GM12878 (cell line): Measurements from ENCODE around the gene SMG6. TPM values are rescaled to one million over a fixed set of nuclear protein-coding genes. Genes with fewer than 3 reads are reported as not detected.

Experiments used
- ATAC-seq: fragments of 200-7000 bp; cut with Tn5 transposase; 3 replicates; pipeline ENCODE4 v1.9.1; 2020; ENCODE audit warnings: mild to moderate bottlenecking, moderate library complexity
- BruUV-seq: library from RNA; stranded (reverse); fragments of 400-500 nt; replicated peaks from 2 replicates; lab custom pipeline; 2021; lab: Mats Ljungman, UMichigan
- CTCF ChIA-PET: fragments of 300-600 bp; sonication (Branson Sonifier 250); formaldehyde crosslinking; extraction: SDS; loops from one replicate; lab custom pipeline; 2021; ENCODE audit warnings: inconsistent platforms; lab: Yijun Ruan, JAX
- POLR2A ChIA-PET: fragments of 350-600 bp; formaldehyde crosslinking; extraction: SDS; loops from one replicate; lab custom pipeline; 2021; ENCODE audit warnings: inconsistent platforms; lab: Charles Lee
- RAD21 ChIA-PET: fragments of 300-600 bp; sonication (Branson Sonifier 250); formaldehyde crosslinking; loops from one replicate; lab custom pipeline; 2023; ENCODE audit warnings: antibody characterized with exemption; ENCODE audit not compliant: unreplicated experiment; lab: Charles Lee
- SMC1A ChIA-PET: fragments of 300-600 bp; sonication (Branson Sonifier 250); formaldehyde crosslinking; loops from one replicate; lab custom pipeline; 2023; ENCODE audit not compliant: unreplicated experiment, uncharacterized antibody; lab: Charles Lee
- DNase-seq: peaks from one replicate; pipeline ENCODE4 v3.0.0-alpha.2; 2011; ENCODE audit warnings: low read depth, low spot score
- FAIRE-seq: peaks from 3 replicates; lab custom pipeline; 2011; peaks lifted over from hg19 to GRCh38; lab: Jason Lieb, UNC
- H2AFZ ChIP-seq: 2 replicates; pipeline ENCODE4 v1.6.0; 2011; ENCODE audit warnings: low read depth, low read length, control low read depth; ENCODE audit not compliant: control insufficient read depth
- H3K27ac ChIP-seq: 2 replicates; pipeline ENCODE4 v1.5.1; 2011; ENCODE audit warnings: control low read depth; ENCODE audit not compliant: control insufficient read depth, insufficient read depth
- H3K27me3 ChIP-seq, 2 experiments: replicated peaks in 1 of 2; 2 replicates each; pipeline versions ENCODE4 v1.6.0 to v1.6.1; 2011; ENCODE audit warnings: low read length in 1 of 2; ENCODE audit not compliant: control insufficient read depth in 2 of 2, insufficient read depth in 2 of 2
- H3K36me3 ChIP-seq, 2 experiments: 2 replicates each; pipeline ENCODE4 v1.5.1; 2011; ENCODE audit warnings: low read length in 1 of 2; ENCODE audit not compliant: control insufficient read depth in 2 of 2, insufficient read depth in 2 of 2
- H3K4me1 ChIP-seq: 2 replicates; pipeline ENCODE4 v1.6.1; 2011; ENCODE audit warnings: mild to moderate bottlenecking, low read length, moderate library complexity, mixed read lengths; ENCODE audit not compliant: control insufficient read depth, insufficient read depth
- H3K4me2 ChIP-seq: 2 replicates; pipeline ENCODE4 v1.6.0; 2011; ENCODE audit warnings: control low read depth; ENCODE audit not compliant: control insufficient read depth, insufficient read depth
- H3K4me3 ChIP-seq: fragments of 200-600 bp; sonication (generic); 2 replicates; pipeline ENCODE4 v1.5.1; 2016
- H3K79me2 ChIP-seq: 2 replicates; pipeline ENCODE4 v1.6.0; 2011; ENCODE audit warnings: low read length; ENCODE audit not compliant: control insufficient read depth, insufficient read depth
- H3K9ac ChIP-seq: 2 replicates; pipeline ENCODE4 v1.8.0; 2011; ENCODE audit warnings: low read length, control low read depth, mixed read lengths; ENCODE audit not compliant: control insufficient read depth, insufficient read depth
- H3K9me3 ChIP-seq: replicated peaks from 3 replicates; pipeline ENCODE4 v1.5.1; 2011; ENCODE audit warnings: mild to moderate bottlenecking, low read length; ENCODE audit not compliant: control insufficient read depth, insufficient read depth
- H4K20me1 ChIP-seq: 2 replicates; pipeline ENCODE4 v1.6.0; 2011; ENCODE audit not compliant: control insufficient read depth, insufficient read depth
- CHD1 ChIP-seq: IDR thresholded peaks from 2 replicates; pipeline ENCODE4 v1.6.1; 2012; ENCODE audit warnings: low read depth, low read length, improper control_type of control experiment
- HCFC1 ChIP-seq: fragments of 150-350 bp; IDR thresholded peaks from 2 replicates; pipeline ENCODE4 v1.6.1; 2014; ENCODE audit warnings: low read length
- PAX8 ChIP-seq: fragments of 450-650 bp; IDR thresholded peaks from 2 replicates; pipeline ENCODE4 v1.6.1; 2017; ENCODE audit warnings: mild to moderate bottlenecking, moderate library complexity
- RAD21 ChIP-seq: IDR thresholded peaks from 2 replicates; pipeline ENCODE4 v1.6.1; 2011; ENCODE audit warnings: mild to moderate bottlenecking, low read depth, low read length, moderate library complexity; ENCODE audit not compliant: insufficient read depth
- RELA ChIP-seq: fragments of 450-650 bp; IDR thresholded peaks from 2 replicates; pipeline ENCODE4 v1.8.0; 2014; ENCODE audit warnings: borderline replicate concordance; ENCODE audit not compliant: partially characterized antibody
- SIX5 ChIP-seq: IDR thresholded peaks from 2 replicates; pipeline ENCODE4 v1.6.1; 2011; ENCODE audit warnings: mild to moderate bottlenecking, low read depth, low read length, moderate library complexity; ENCODE audit not compliant: severe bottlenecking
- SMC3 ChIP-seq: IDR thresholded peaks from 2 replicates; pipeline ENCODE4 v1.6.1; 2011; ENCODE audit warnings: low read length, improper control_type of control experiment, borderline replicate concordance
- SUPT20H ChIP-seq: IDR thresholded peaks from 2 replicates; pipeline ENCODE4 v1.6.1; 2011; ENCODE audit warnings: low read depth, mild to moderate bottlenecking, low read length, moderate library complexity, borderline replicate concordance; ENCODE audit not compliant: control insufficient read depth
- YY1 ChIP-seq: IDR thresholded peaks from 2 replicates; pipeline ENCODE4 v1.6.1; 2011; ENCODE audit warnings: low read depth, mild to moderate bottlenecking, low read length
- WGBS: methylation state at CpG from one replicate; pipeline ENCODE4 v1.1.6; 2016; ENCODE audit warnings: low lambda C conversion rate; ENCODE audit not compliant: insufficient replicate concordance, insufficient coverage; ENCODE audit errors: missing lambda C conversion rate; 5-methylcytosine and 5-hydroxymethylcytosine counted together
- in situ Hi-C: fragments of 300-500 bp; cut with MboI; formaldehyde crosslinking; loops from 9 replicates; pipeline ENCODE4 v1.14.3; 2018; ENCODE audit warnings: mixed read lengths
- intact Hi-C: fragments of 100-400 bp; cut with micrococcal nuclease; formaldehyde crosslinking; loops from one replicate; pipeline ENCODE4 v1.14.2; 2022; ENCODE audit not compliant: unreplicated experiment
- polyA plus RNA-seq, 11 experiments: library from polyadenylated mRNA; depleted of rRNA in 4 of 11; unstranded in 6 of 11; stranded (reverse) in 5 of 11; fragments of >200 nt; fragmentation: Nextera tagmentation in 4 of 11; fragmentation: Illumina TruSeq in 1 of 11; extraction: Ambion mirVana in 4 of 11; extraction: Trizol in 1 of 11; gene quantifications; 1 replicate in 1 of 11; 2 replicates in 10 of 11; pipeline versions ENCODE4 v1.2.1 to v1.2.3, GENCODE V29; 2011 to 2016; ENCODE audit warnings: inconsistent platforms in 2 of 11, missing spikeins in 2 of 11, low read depth in 1 of 11
- total RNA-seq, 4 experiments: library from RNA; depleted of rRNA in 3 of 4; stranded (reverse); fragments of >200 nt in 3 of 4; fragmentation: Illumina TruSeq in 1 of 4; extraction: Trizol in 1 of 4; gene quantifications; 2 replicates each; pipeline versions ENCODE4 v1.2.1 to v1.2.3, GENCODE V29; 2013 to 2021
- TF ChIP-seq, protein P1 (sequence below): fragments of 150-350 bp; IDR thresholded peaks from 2 replicates; pipeline ENCODE4 v1.6.1; 2014; ENCODE audit warnings: mild to moderate bottlenecking, low read depth, low read length
- TF ChIP-seq, protein P2 (sequence below): IDR thresholded peaks from 2 replicates; pipeline ENCODE4 v1.6.1; 2012; ENCODE audit warnings: low read depth, low read length, improper control_type of control experiment
- TF ChIP-seq, protein P3 (sequence below), 3 experiments: IDR thresholded peaks in 2 of 3; conservative IDR thresholded peaks in 1 of 3; 2 replicates each; pipeline ENCODE4 v1.5.1; 2011; ENCODE audit warnings: low read depth in 3 of 3, low read length in 3 of 3, mild to moderate bottlenecking in 3 of 3, control low read depth in 2 of 3, moderate library complexity in 2 of 3, inconsistent platforms in 1 of 3, mixed read lengths in 1 of 3; ENCODE audit not compliant: control insufficient read depth in 2 of 3, insufficient read depth in 1 of 3; ENCODE audit errors: extremely low read depth in 1 of 3
- TF ChIP-seq, protein P4 (sequence below): fragments of 450-650 bp; formaldehyde crosslinking; IDR thresholded peaks from 2 replicates; pipeline ENCODE4 v1.5.0; 2022; ENCODE audit warnings: mild to moderate bottlenecking, missing genetic modification characterization

Gene SMG6
- total and polyA plus RNA-seq, 10 of the 15 experiments (the other 5 are each of a cell fraction or from before 2014, with no cell fraction given): 0.58 to 28.7 (median 15.7) TPM

DNA sequence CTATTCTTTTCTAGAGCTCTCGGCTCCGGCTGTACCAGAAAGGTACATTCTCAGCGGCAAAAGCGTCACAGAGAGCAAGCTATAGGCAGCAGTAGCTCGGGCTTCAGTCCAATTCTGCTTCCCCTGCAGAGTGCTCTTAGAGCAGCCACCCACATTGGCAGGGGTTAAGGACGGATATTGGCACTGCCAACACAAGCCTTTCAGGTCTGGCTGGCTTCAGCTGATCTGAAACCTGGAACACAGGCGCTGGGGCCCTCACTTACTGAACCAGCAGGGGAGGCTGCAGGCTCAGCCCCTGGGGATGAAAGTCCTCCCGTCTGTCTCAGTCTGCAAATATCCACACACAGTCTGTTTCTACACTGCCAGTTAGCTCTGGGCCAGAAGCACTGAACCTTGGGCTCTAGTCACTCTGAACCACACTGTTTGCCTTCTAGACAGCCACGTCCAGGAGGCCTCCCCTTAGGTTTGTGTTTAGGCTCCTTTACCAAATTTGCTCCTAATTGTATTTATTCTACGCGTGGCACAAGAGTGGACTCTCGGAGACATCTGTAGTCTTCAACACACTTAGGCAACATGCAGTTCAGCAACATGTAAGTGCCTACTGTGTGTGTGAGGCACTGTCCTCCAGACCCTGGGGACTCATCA is 208.6 kb downstream of the SMG6 start:
- ChIA-PET SMC1A (interaction anchor here (0.6 to 4.3 kb wide), 16 partner anchors 29 to 188 kb away, joined by 3 to 39 read pairs (median 3); no protein-coding TSS in a partner anchor), POLR2A (interaction anchor here (0.6 to 2.0 kb wide), 7 partner anchors 8 to 149 kb away, joined by 3 to 7 read pairs (median 3); no protein-coding TSS in a partner anchor), CTCF (interaction anchor here (0.6 to 11.4 kb wide), 17 partner anchors 12 to 187 kb away, joined by 3 to 126 read pairs (median 4); partner anchors contain the start of gene HIC1), RAD21 (interaction anchor here (0.9 to 4.7 kb wide), 15 partner anchors 11 to 165 kb away, joined by 3 to 41 read pairs (median 4); partner anchors contain the start of gene HIC1)
- Histone ChIP-seq H3K4me2 (0 out of 2 replicates have a peak overlapping the region, but pooled peaks have one; percentile 5), H3K4me3 (no peak overlapping the region), H3K27me3 (no peaks in the 10 kb centered on the region), H3K27ac (no peak overlapping the region), H3K4me1 (peaks cover 26% of the 10 kb centered on the region), H3K9me3 (no peaks in the 10 kb centered on the region), H3K36me3 (peaks cover 2% of the 10 kb centered on the region in 2 experiments; a peak in 1 of 4 replicates), H2AFZ (no peak overlapping the region), H4K20me1 (no peaks in the 10 kb centered on the region), H3K9ac (no peak overlapping the region), H3K79me2 (peaks cover 10% of the 10 kb centered on the region)
- no TSS peak for BruUV-seq
- 82% methylated on average over 12 of the region's 12 CpGs for WGBS
- DNase-seq: no peak
- in situ Hi-C loops (no loop called here), intact Hi-C loops (loop anchor here (5.0 kb wide), 1 partner anchor 38 kb away; the partner anchor contains the start of gene HIC1)
- FAIRE-seq: no peak
- peak; percentile 43 for ATAC-seq
- TF ChIP-seq SMC3 (peak; percentile 65), YY1 (0 out of 2 replicates have a peak, but pooled peaks have one; percentile 28), PAX8 (no peak), SIX5 (no peak), RAD21 (peak; percentile 79), SUPT20H (no peak), RELA (no peak), HCFC1 (no peak), CHD1 (no peak)
- TF ChIP-seq, protein P1, sequence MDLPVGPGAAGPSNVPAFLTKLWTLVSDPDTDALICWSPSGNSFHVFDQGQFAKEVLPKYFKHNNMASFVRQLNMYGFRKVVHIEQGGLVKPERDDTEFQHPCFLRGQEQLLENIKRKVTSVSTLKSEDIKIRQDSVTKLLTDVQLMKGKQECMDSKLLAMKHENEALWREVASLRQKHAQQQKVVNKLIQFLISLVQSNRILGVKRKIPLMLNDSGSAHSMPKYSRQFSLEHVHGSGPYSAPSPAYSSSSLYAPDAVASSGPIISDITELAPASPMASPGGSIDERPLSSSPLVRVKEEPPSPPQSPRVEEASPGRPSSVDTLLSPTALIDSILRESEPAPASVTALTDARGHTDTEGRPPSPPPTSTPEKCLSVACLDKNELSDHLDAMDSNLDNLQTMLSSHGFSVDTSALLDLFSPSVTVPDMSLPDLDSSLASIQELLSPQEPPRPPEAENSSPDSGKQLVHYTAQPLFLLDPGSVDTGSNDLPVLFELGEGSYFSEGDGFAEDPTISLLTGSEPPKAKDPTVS: no peak
- TF ChIP-seq, protein P2, sequence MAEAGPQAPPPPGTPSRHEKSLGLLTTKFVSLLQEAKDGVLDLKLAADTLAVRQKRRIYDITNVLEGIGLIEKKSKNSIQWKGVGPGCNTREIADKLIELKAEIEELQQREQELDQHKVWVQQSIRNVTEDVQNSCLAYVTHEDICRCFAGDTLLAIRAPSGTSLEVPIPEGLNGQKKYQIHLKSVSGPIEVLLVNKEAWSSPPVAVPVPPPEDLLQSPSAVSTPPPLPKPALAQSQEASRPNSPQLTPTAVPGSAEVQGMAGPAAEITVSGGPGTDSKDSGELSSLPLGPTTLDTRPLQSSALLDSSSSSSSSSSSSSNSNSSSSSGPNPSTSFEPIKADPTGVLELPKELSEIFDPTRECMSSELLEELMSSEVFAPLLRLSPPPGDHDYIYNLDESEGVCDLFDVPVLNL: no peak
- TF ChIP-seq, protein P3, sequence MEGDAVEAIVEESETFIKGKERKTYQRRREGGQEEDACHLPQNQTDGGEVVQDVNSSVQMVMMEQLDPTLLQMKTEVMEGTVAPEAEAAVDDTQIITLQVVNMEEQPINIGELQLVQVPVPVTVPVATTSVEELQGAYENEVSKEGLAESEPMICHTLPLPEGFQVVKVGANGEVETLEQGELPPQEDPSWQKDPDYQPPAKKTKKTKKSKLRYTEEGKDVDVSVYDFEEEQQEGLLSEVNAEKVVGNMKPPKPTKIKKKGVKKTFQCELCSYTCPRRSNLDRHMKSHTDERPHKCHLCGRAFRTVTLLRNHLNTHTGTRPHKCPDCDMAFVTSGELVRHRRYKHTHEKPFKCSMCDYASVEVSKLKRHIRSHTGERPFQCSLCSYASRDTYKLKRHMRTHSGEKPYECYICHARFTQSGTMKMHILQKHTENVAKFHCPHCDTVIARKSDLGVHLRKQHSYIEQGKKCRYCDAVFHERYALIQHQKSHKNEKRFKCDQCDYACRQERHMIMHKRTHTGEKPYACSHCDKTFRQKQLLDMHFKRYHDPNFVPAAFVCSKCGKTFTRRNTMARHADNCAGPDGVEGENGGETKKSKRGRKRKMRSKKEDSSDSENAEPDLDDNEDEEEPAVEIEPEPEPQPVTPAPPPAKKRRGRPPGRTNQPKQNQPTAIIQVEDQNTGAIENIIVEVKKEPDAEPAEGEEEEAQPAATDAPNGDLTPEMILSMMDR (IDR thresholded peaks at IDR 0.05 in 2 of 3, conservative IDR thresholded peaks at IDR 0.05 in 1 of 3; ENCODE audit: control insufficient read depth in 2 of 3, extremely low read depth in 1 of 3, insufficient read depth in 1 of 3, low read depth in 3 of 3, low read length in 3 of 3): peak; percentile 36 to 68 (median 58); a peak in 5 of 6 replicates
- TF ChIP-seq, protein P4, sequence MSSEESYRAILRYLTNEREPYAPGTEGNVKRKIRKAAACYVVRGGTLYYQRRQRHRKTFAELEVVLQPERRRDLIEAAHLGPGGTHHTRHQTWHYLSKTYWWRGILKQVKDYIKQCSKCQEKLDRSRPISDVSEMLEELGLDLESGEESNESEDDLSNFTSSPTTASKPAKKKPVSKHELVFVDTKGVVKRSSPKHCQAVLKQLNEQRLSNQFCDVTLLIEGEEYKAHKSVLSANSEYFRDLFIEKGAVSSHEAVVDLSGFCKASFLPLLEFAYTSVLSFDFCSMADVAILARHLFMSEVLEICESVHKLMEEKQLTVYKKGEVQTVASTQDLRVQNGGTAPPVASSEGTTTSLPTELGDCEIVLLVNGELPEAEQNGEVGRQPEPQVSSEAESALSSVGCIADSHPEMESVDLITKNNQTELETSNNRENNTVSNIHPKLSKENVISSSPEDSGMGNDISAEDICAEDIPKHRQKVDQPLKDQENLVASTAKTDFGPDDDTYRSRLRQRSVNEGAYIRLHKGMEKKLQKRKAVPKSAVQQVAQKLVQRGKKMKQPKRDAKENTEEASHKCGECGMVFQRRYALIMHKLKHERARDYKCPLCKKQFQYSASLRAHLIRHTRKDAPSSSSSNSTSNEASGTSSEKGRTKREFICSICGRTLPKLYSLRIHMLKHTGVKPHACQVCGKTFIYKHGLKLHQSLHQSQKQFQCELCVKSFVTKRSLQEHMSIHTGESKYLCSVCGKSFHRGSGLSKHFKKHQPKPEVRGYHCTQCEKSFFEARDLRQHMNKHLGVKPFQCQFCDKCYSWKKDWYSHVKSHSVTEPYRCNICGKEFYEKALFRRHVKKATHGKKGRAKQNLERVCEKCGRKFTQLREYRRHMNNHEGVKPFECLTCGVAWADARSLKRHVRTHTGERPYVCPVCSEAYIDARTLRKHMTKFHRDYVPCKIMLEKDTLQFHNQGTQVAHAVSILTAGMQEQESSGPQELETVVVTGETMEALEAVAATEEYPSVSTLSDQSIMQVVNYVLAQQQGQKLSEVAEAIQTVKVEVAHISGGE: no peak
